Measurements from ENCODE around the gene SLC4A9. TPM values are rescaled to one million over a fixed set of nuclear protein-coding genes. Genes with fewer than 3 reads are reported as not detected.
"Not testable (repeated sequence)": the region's sequence is repeated elsewhere in the genome, so short reads cannot be mapped to it uniquely, and the experiment has no call there.

SLC4A9 gene
- total RNA-seq, 2 experiments from 2014 or later: 0.17 to 0.31 TPM

- H3K36me3 Mint-ChIP-seq: peaks cover 38% of the 10 kb centered on the region
- H3K4me3 Mint-ChIP-seq: peak overlapping the region; percentile 95
- H3K27ac Mint-ChIP-seq: peak overlapping the region; percentile 95
- POLR2A ChIA-PET: interaction anchor here (0.8 to 2.2 kb wide), 5 partner anchors 41 to 103 kb away, joined by 3 to 6 read pairs (median 4); partner anchors contain the start of gene PFDN1
- peaks cover 70% of the 10 kb centered on the region for H3K4me1 Mint-ChIP-seq
- not testable (repeated sequence) for H3K27me3 Mint-ChIP-seq; ATAC-seq (ENCODE audit: low read depth); H3K9me3 Mint-ChIP-seq; DNase-seq
These were observed 16.1 kb upstream of the SLC4A9 start for GRCh38 chr5:140343849-140344248.

- Mint-ChIP-seq H3K4me1 (peaks cover 69% of the 10 kb centered on the region), H3K9me3 (no peaks in the 10 kb centered on the region), H3K27me3 (peaks cover 3% of the 10 kb centered on the region), H3K36me3 (peaks cover 33% of the 10 kb centered on the region), H3K4me3 (peak overlapping the region; percentile 95), H3K27ac (peak overlapping the region; percentile 95)
- no peak for DNase-seq
- ATAC-seq (ENCODE audit: low read depth): no peak
- POLR2A ChIA-PET: interaction anchor here (0.7 to 3.2 kb wide), 8 partner anchors 9 to 104 kb away, joined by 3 to 31 read pairs (median 5); partner anchors contain the start of genes ANKHD1 and PFDN1
These were observed 15.1 kb upstream of the SLC4A9 start for GRCh38 chr5:140344683-140345423.

- Mint-ChIP-seq H3K27ac (peak overlapping the region; percentile 56), H3K4me1 (peaks cover 61% of the 10 kb centered on the region), H3K27me3 (peaks cover 9% of the 10 kb centered on the region), H3K9me3 (no peaks in the 10 kb centered on the region), H3K36me3 (peaks cover 27% of the 10 kb centered on the region), H3K4me3 (peak overlapping the region; percentile 95)
- DNase-seq: no peak
- POLR2A ChIA-PET: interaction anchor here (0.7 to 3.2 kb wide), 9 partner anchors 11 to 100 kb away, joined by 3 to 31 read pairs (median 5); partner anchors contain the start of genes ANKHD1 and PFDN1
- ATAC-seq (ENCODE audit: low read depth): no peak
These were observed 14.1 kb upstream of the SLC4A9 start for GRCh38 chr5:140345919-140346347.

- Mint-ChIP-seq H3K27me3 (peaks cover 11% of the 10 kb centered on the region), H3K27ac (peak within 1 kb of the TSS; percentile 84), H3K4me1 (peaks cover 58% of the 10 kb centered on the region), H3K4me3 (peak within 1 kb of the TSS; percentile 95), H3K36me3 (peaks cover 21% of the 10 kb centered on the region), H3K9me3 (no peaks in the 10 kb centered on the region)
- POLR2A ChIA-PET: interaction anchor here (0.7 to 3.2 kb wide), 11 partner anchors 11 to 100 kb away, joined by 3 to 31 read pairs (median 4); partner anchors contain the start of genes ANKHD1 and PFDN1
- ATAC-seq (ENCODE audit: low read depth) (peak; percentile 54), DNase-seq (peak; percentile 75)
These were observed 13.4 kb upstream of the SLC4A9 start, which contains the start of gene HBEGF for GRCh38 chr5:140346348-140347221. TSS of gene HBEGF (minus strand) at chr5:140346603. CDS start at chr5:140346328, 275 bp downstream.

GRCh38 chr5:140347360-140347759 lies 12.6 kb upstream of the SLC4A9 start:
- no peak for DNase-seq
- no peaks in the 10 kb centered on the region for H3K9me3 Mint-ChIP-seq
- peaks cover 16% of the 10 kb centered on the region for H3K36me3 Mint-ChIP-seq
- H3K27ac Mint-ChIP-seq: peak overlapping the region; percentile 67
- peaks cover 53% of the 10 kb centered on the region for H3K4me1 Mint-ChIP-seq
- H3K4me3 Mint-ChIP-seq: peak overlapping the region; percentile 74
- ATAC-seq (ENCODE audit: low read depth): no peak
- peaks cover 13% of the 10 kb centered on the region for H3K27me3 Mint-ChIP-seq
- POLR2A ChIA-PET: interaction anchor here (1.1 to 3.2 kb wide), 7 partner anchors 16 to 101 kb away, joined by 3 to 31 read pairs (median 5); partner anchors contain the start of genes ANKHD1 and PFDN1

- Mint-ChIP-seq H3K27me3 (peaks cover 13% of the 10 kb centered on the region), H3K4me3 (no peak overlapping the region), H3K4me1 (peaks cover 46% of the 10 kb centered on the region), H3K9me3 (no peaks in the 10 kb centered on the region), H3K27ac (peak overlapping the region; percentile 1), H3K36me3 (peaks cover 12% of the 10 kb centered on the region)
- DNase-seq: no peak
- ATAC-seq (ENCODE audit: low read depth): no peak
- POLR2A ChIA-PET: interaction anchor here (1.0 to 3.2 kb wide), 3 partner anchors 15 to 105 kb away, joined by 3 to 31 read pairs (median 3); no protein-coding TSS in a partner anchor
These were observed 11.9 kb upstream of the SLC4A9 start for GRCh38 chr5:140348104-140348503.

- DNase-seq: no peak
- Mint-ChIP-seq H3K4me3 (no peak overlapping the region), H3K27ac (no peak overlapping the region), H3K36me3 (peaks cover 6% of the 10 kb centered on the region), H3K9me3 (no peaks in the 10 kb centered on the region), H3K27me3 (peaks cover 13% of the 10 kb centered on the region), H3K4me1 (peaks cover 34% of the 10 kb centered on the region)
- POLR2A ChIA-PET: interaction anchor here (1.0 kb wide), 1 partner anchor 106 kb away, joined by 3 read pairs; no protein-coding TSS in a partner anchor
- ATAC-seq (ENCODE audit: low read depth): no peak
These were observed 10.8 kb upstream of the SLC4A9 start for GRCh38 chr5:140349244-140349643.

GRCh38 chr5:140351609-140352334 lies 8.2 kb upstream of the SLC4A9 start:
- no peak for DNase-seq
- Mint-ChIP-seq H3K4me1 (peaks cover 24% of the 10 kb centered on the region), H3K36me3 (no peaks in the 10 kb centered on the region), H3K27me3 (peaks cover 13% of the 10 kb centered on the region), H3K4me3 (no peak overlapping the region), H3K27ac (no peak overlapping the region), H3K9me3 (no peaks in the 10 kb centered on the region)
- peak; percentile 78 for ATAC-seq (ENCODE audit: low read depth)
- POLR2A ChIA-PET: interaction anchor here (2.2 kb wide), 1 partner anchor 107 kb away, joined by 18 read pairs; no protein-coding TSS in a partner anchor

- Mint-ChIP-seq H3K27me3 (peaks cover 8% of the 10 kb centered on the region), H3K4me3 (no peak overlapping the region), H3K36me3 (no peaks in the 10 kb centered on the region), H3K4me1 (peaks cover 12% of the 10 kb centered on the region), H3K9me3 (no peaks in the 10 kb centered on the region), H3K27ac (no peak overlapping the region)
- DNase-seq (no peak), ATAC-seq (ENCODE audit: low read depth) (no peak)
- POLR2A ChIA-PET: interaction anchor here (0.8 to 1.2 kb wide), 2 partner anchors 111 to 284 kb away, joined by 3 to 6 read pairs; partner anchors contain the start of gene TMCO6
These were observed 4.4 kb upstream of the SLC4A9 start for GRCh38 chr5:140355546-140355945.

GRCh38 chr5:140356853-140357725 lies 2.9 kb upstream of the SLC4A9 start:
- ATAC-seq (ENCODE audit: low read depth): peak; percentile 42
- Mint-ChIP-seq H3K36me3 (no peaks in the 10 kb centered on the region), H3K27ac (peak overlapping the region; percentile 23), H3K9me3 (no peaks in the 10 kb centered on the region), H3K4me3 (peak overlapping the region; percentile 83), H3K27me3 (peaks cover 3% of the 10 kb centered on the region), H3K4me1 (peaks cover 8% of the 10 kb centered on the region)
- no peak for DNase-seq
- POLR2A ChIA-PET: no interaction called here

GRCh38 chr5:140357726-140358093 lies 2.3 kb upstream of the SLC4A9 start:
- peak; percentile 93 for ATAC-seq (ENCODE audit: low read depth)

More at GRCh38 chr5:140357726-140358093, 2.3 kb upstream of the SLC4A9 start:
- POLR2A ChIA-PET: interaction anchor here (0.7 kb wide), 1 partner anchor 27 kb away, joined by 4 read pairs; no protein-coding TSS in a partner anchor
- H3K9me3 Mint-ChIP-seq: no peaks in the 10 kb centered on the region
- H3K4me1 Mint-ChIP-seq: peaks cover 8% of the 10 kb centered on the region
- H3K27me3 Mint-ChIP-seq: peaks cover 3% of the 10 kb centered on the region
- H3K36me3 Mint-ChIP-seq: no peaks in the 10 kb centered on the region
- DNase-seq: peak; percentile 82
- peak overlapping the region; percentile 23 for H3K27ac Mint-ChIP-seq
- peak overlapping the region; percentile 83 for H3K4me3 Mint-ChIP-seq

Data from activated naive CD8-positive, alpha-beta T cell treated with anti-CD3 and anti-CD28 coated beads, Interleukin-2, amount 10 ng/mL, durations not matched to agents 7 days and 5 days (primary cell).